Ovary (tissue), 3 donors: ENCODE measurements around the gene FASTK.

ENCODE experiments used
- CTCF ChIP-seq, 3 donors: fragments of 450-650 bp in 2 of 3; fragments of 200-600 bp in 1 of 3; IDR thresholded peaks; one replicate each; pipeline versions ENCODE4 v1.5.1 to v1.8.0; 2016 to 2022; ENCODE audit warnings: antibody characterized with exemption in 3 of 3, mild to moderate bottlenecking in 1 of 3
- EP300 ChIP-seq: sonication (generic); formaldehyde crosslinking; IDR thresholded peaks from one replicate; pipeline ENCODE4 v1.6.1; 2017; ENCODE audit warnings: antibody characterized with exemption
- donor health status: DM: no; HTN: no; CAD: no.

- TF ChIP-seq CTCF (IDR thresholded peaks at IDR 0.05) (no peak), EP300 (no peak)
These were observed 16.2 kb downstream of the FASTK start for GRCh38 chr7:151064454-151064853.
